ENCODE data around the gene POU5F1.
"Not testable (repeated sequence)": the region's sequence is repeated elsewhere in the genome, so short reads cannot be mapped to it uniquely, and the experiment has no call there.

The POU5F1 gene

DNA sequence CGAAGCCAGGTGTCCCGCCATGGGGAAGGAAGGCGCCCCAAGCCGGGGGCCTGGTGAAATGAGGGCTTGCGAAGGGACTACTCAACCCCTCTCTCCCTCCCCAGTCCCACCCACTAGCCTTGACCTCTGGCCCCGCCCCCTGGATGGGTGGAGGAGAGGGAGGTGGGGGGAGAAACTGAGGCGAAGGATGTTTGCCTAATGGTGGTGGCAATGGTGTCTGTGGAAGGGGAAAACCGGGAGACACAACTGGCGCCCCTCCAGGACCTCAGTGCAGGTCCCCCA is at the start of gene POU5F1:
Gene POU5F1, minus strand, starts transcription at position 83 of the 282 bp plus-strand sequence. Its CDS starts 62 bp downstream, at position 21.
- DNase-seq = no peak

GRCh38 chr6:31216208-31216898 is 45.9 kb upstream of the POU5F1 start:
- peak; percentile 11 to 77 (median 71) for DNase-seq

GRCh38 chr6:31215216-31215615 is 44.7 kb upstream of the POU5F1 start:
- DNase-seq = peak in 2 of 3 donors; percentile 27 to 36

DNA sequence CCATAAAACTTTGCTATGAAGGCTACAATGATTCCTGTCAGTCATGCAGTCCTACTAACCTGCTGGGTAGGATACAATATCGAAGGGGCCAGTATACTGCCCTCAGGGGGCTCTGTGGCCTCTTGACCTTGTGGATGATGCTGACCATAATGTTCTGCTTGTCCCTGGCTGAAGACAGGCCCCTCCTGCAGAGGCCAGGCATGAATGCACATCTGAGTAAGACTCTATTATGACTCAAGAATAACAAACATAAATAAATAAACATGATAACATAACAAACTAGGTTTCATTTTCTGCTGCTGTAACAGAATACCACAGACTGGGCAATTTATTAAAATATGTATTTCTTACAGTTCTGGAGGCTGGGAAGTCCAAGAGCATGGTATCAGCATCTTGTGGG is 44.0 kb upstream of the POU5F1 start:
- no peak for DNase-seq

DNA sequence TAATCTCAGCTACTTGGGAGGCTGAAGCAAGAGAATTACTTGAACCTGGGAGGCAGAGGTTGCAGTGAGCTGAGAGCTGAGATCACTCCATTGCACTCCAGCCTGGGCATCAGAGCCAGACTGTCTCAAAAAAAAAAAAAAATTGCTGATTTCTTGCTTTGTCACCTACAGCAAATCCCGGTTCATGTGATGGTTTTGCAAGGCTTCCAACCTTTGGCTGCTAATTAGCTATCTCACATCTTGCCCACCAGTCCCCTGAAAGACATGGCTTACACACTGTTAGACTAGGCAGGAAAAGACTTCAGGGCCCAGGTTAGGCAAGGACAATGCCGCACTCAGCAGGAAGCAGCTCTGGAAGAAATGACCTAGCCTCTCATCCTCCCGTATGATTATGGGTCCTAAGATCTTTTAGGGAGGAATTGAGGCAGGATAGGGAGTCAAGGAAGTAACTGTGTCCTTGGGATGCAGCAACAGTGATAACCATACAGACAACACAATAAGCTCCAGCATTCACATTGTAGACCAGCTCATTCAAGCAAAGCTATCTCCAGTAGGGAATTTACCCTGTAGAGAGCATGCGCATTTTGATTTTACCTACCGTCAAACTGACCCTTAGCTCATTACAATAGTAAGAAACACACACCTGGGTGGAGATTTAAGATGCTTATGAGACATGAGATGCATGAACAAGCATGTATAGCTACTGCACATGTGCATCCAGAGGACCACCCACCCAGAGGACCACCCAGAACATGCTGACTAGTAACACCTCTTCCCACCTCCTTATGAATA is 40.5 kb upstream of the POU5F1 start:
- no peak for DNase-seq

DNA sequence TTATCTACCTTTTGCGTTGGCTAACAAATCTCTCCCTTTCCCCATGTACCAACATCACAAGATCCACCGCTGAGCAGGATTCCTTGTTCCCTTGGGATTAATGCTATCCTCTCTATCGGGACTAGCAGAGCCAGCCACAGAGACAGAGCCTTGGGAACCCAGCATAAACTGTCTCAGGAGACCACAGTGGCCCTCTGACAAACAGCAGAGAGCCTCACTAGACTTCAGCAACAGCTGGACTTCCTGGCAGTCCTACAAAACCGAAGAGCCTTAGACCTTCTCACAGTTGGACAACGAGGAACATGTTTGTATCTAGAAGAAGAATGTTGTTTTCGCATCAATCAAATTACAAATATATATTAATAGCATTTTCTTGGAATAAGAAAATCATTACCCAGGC is 39.6 kb upstream of the POU5F1 start:
- DNase-seq = no peak

GRCh38 chr6:31209137-31209536 is 38.7 kb upstream of the POU5F1 start:
- no peak for DNase-seq

- no peak for DNase-seq
These were observed 38.0 kb upstream of the POU5F1 start for GRCh38 chr6:31208506-31208905.

DNA sequence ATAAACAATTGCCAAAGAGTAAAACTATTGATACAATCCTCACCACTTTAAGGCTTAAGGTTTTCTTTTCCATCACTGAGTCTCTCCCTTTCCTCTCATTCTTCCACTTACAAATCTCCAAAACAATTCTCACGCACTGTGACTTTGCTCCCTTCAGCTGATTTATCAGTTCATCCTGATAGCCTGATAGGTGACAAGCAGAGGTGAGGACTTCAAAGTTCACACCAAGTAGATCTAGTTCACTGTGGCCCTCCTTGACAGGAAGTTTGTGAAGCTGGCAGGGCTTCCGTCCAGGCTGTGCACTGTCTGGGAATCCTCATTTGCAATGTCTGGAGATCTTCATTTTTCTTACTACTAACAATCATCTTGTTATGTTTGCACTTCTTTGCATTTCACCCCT is 35.2 kb upstream of the POU5F1 start:
- DNase-seq = no peak

GRCh38 chr6:31204751-31205145 is 34.3 kb upstream of the POU5F1 start:
- DNase-seq = peak; percentile 22 to 60 (median 52)

DNA sequence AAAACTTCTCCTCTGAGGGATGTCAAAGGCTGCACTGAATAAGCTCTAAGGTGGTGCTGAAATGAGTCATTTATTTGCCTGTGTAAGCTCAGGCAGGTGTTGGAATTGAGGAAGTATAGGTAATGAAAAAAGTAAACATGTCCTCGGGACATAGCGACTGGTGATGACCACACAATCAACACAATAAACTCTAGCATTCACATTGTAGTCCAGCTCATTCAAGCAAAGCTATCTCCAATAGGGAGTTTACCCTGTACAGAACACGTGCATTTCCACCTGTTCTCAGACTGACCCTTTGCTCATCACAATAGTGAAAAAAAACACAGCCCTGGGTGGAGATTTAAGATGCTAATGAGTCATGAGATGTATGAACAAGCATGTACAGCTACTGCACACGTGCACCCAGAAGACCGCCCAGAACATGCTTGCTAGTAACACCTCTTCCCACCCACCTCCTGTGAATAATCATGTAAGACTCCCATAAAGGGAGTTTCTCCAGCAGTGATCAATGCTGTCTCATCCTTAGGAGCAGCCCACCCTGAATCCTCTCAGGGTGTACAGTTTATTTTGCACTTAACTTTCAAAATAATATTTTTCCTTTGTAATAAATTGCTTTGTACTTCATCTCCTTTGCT is 33.0 kb upstream of the POU5F1 start:
- DNase-seq = peak; percentile 77 to 94 (median 93)

GRCh38 chr6:31202259-31203166 is 32.0 kb upstream of the POU5F1 start:
- no peak for DNase-seq

DNA sequence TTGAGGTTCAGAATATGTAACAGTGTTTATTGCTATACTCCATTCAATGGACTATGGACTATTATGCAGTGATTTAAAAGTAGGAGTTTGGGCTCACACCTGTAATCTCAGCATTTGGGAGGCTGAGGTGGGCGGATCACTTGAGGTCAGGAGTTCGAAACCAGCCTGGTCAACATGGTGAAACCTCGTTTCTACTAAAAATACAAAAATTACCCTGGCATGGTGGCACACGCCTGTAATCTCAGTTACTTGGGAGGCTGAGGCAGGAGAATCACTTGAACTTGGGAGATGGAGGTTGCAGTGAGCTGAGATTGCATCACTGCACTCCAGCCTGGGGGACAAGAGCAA is 28.6 kb upstream of the POU5F1 start:
- DNase-seq = not testable (repeated sequence)

DNA sequence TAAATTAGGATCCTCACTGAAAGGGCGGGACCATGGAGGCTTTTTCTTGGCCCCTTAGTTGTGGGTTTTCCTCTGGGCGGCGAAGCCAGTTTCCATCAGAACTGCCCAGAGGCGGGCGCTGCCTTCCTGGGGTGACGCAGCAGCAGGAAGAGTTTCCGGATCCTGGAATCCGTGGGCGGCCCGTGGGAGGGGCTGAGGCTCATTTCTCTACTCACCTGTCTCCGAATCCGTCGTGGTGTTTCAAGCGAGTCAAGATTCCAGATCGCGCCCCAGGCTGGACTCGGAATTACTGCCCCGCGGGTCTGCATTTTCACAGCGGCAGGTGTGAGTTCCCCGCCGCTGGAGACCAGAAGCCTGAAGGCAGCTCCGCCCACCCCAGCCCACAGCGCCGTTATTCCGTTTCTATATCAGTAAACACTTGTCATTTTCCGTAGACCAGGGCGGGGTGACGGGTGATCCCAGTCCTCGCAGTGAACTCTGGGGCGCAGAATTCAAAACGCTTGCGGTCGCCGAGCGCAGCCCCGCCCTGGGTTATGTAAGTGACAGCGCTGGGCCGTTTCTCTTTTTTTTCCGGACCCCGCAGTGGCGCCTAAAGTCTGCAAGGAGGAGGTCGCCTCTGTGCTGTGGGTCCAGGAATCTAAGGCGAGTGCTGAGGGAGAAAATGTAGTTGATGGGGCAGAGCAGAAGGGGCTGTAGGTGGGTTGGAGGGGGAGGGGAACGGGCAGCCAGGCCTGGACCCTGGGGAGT is 27.2 kb upstream of the POU5F1 start:
- peak; percentile 95 for DNase-seq

- DNase-seq = not testable (repeated sequence)
These were observed 26.0 kb upstream of the POU5F1 start for GRCh38 chr6:31196251-31197022.

GRCh38 chr6:31195308-31195979 is 25.0 kb upstream of the POU5F1 start:
- DNase-seq = not testable (repeated sequence)

- DNase-seq = peak in 1 of 3 donors; percentile 14
These were observed 23.8 kb upstream of the POU5F1 start for GRCh38 chr6:31194061-31194834.

DNA sequence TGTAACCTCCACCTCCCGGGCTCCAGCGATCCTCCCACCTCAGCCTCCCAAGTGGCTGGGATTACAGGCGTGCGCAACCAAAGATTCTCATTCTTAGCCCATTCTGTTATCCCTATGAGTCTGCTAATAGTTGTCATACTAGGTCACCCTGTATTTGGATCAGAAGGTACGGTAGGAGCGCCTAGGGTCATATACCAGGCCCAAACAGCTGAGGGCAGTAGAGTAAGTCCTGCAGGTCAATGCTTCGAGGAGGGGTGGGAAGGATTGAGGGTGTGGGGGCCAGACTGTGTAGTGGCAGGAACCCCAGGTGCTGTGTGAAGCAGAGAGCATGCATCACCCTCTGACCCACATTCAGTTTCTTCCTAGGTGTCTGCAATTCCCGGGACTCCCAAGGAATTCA is 22.7 kb upstream of the POU5F1 start:
- no peak for DNase-seq

- DNase-seq = peak; percentile 75 to 81 (median 76)
These were observed 22.1 kb upstream of the POU5F1 start for GRCh38 chr6:31192431-31193105.
